T-helper 2 cell treated with Interferon-gamma antibody and Interleukin-4, amounts not matched to agents 5 μg/mL and 100 μg/mL, for 36 hours (primary cell): ENCODE results near the gene CYP19A1.
A peak's percentile ranks its signal among the peaks of the same experiment; 100 is the strongest.

Experiments
- DNase-seq: peaks from one replicate; pipeline ENCODE4 v3.0.0; 2021; ENCODE audit warnings: low spot score
- H3K27ac Mint-ChIP-seq: one replicate; pipeline ENCODE4 v1.8.0; 2021; ENCODE audit warnings: mild to moderate bottlenecking, mixed read lengths
- H3K27me3 Mint-ChIP-seq: one replicate; pipeline ENCODE4 v1.8.0; 2021; ENCODE audit warnings: low read depth, mixed read lengths
- H3K36me3 Mint-ChIP-seq: one replicate; pipeline ENCODE4 v1.8.0; 2021; ENCODE audit warnings: low read depth, mixed read lengths
- H3K4me1 Mint-ChIP-seq: one replicate; pipeline ENCODE4 v1.8.0; 2021; ENCODE audit warnings: low read depth, mixed read lengths
- H3K4me3 Mint-ChIP-seq: one replicate; pipeline ENCODE4 v1.8.0; 2022; ENCODE audit warnings: mild to moderate bottlenecking, moderate library complexity, mixed read lengths
- H3K9me3 Mint-ChIP-seq: one replicate; pipeline ENCODE4 v1.8.0; 2021; ENCODE audit warnings: mixed read lengths

The CYP19A1 gene

GRCh38 chr15:51338496-51338895, at the start of gene CYP19A1:
TSS of gene CYP19A1 (minus strand) at chr15:51338596. CDS start at chr15:51242912, 95,684 bp downstream.
- Mint-ChIP-seq H3K9me3 (no peaks in the 10 kb centered on the region), H3K4me1 (no peaks in the 10 kb centered on the region), H3K27me3 (peaks cover 32% of the 10 kb centered on the region), H3K4me3 (no peak within 1 kb of the TSS), H3K27ac (no peak within 1 kb of the TSS), H3K36me3 (no peaks in the 10 kb centered on the region)
- DNase-seq = no peak

- H3K27ac Mint-ChIP-seq = no peak overlapping the region
- peaks cover 2% of the 10 kb centered on the region for H3K27me3 Mint-ChIP-seq
Measured at GRCh38 chr15:51387699-51388041, 49.3 kb upstream of the CYP19A1 start.

GRCh38 chr15:51386960-51387698, 48.7 kb upstream of the CYP19A1 start:
- H3K36me3 Mint-ChIP-seq = no peaks in the 10 kb centered on the region
- H3K4me1 Mint-ChIP-seq = no peaks in the 10 kb centered on the region

More at GRCh38 chr15:51387699-51388041, 49.3 kb upstream of the CYP19A1 start:
- Mint-ChIP-seq H3K4me3 (no peak overlapping the region), H3K36me3 (no peaks in the 10 kb centered on the region), H3K9me3 (no peaks in the 10 kb centered on the region), H3K4me1 (no peaks in the 10 kb centered on the region)
- DNase-seq = no peak

GRCh38 chr15:51386486-51386885, 48.1 kb upstream of the CYP19A1 start:
- no peaks in the 10 kb centered on the region for H3K36me3 Mint-ChIP-seq
- H3K4me3 Mint-ChIP-seq = no peak overlapping the region
- peaks cover 6% of the 10 kb centered on the region for H3K27me3 Mint-ChIP-seq
- H3K9me3 Mint-ChIP-seq = no peaks in the 10 kb centered on the region
- no peak for DNase-seq
- H3K27ac Mint-ChIP-seq = no peak overlapping the region
- H3K4me1 Mint-ChIP-seq = no peaks in the 10 kb centered on the region

More at GRCh38 chr15:51386960-51387698, 48.7 kb upstream of the CYP19A1 start:
- Mint-ChIP-seq H3K27me3 (peaks cover 2% of the 10 kb centered on the region), H3K27ac (no peak overlapping the region), H3K9me3 (no peaks in the 10 kb centered on the region), H3K4me3 (no peak overlapping the region)
- no peak for DNase-seq

GRCh38 chr15:51386029-51386428, 47.6 kb upstream of the CYP19A1 start:
- Mint-ChIP-seq H3K36me3 (no peaks in the 10 kb centered on the region), H3K27me3 (peaks cover 6% of the 10 kb centered on the region), H3K9me3 (no peaks in the 10 kb centered on the region), H3K4me1 (no peaks in the 10 kb centered on the region), H3K4me3 (no peak overlapping the region), H3K27ac (no peak overlapping the region)
- no peak for DNase-seq

- Mint-ChIP-seq H3K9me3 (no peaks in the 10 kb centered on the region), H3K4me3 (no peak overlapping the region), H3K4me1 (no peaks in the 10 kb centered on the region), H3K36me3 (no peaks in the 10 kb centered on the region), H3K27ac (no peak overlapping the region), H3K27me3 (peaks cover 6% of the 10 kb centered on the region)
- no peak for DNase-seq
Measured at GRCh38 chr15:51382787-51383186, 44.4 kb upstream of the CYP19A1 start.

GRCh38 chr15:51380999-51381806, 42.8 kb upstream of the CYP19A1 start:
- H3K27ac Mint-ChIP-seq = no peak overlapping the region
- DNase-seq = peak; percentile 40

GRCh38 chr15:51379390-51379789, 41.0 kb upstream of the CYP19A1 start:
- H3K4me3 Mint-ChIP-seq = no peak overlapping the region
- H3K27ac Mint-ChIP-seq = no peak overlapping the region
- H3K9me3 Mint-ChIP-seq = no peaks in the 10 kb centered on the region
- no peaks in the 10 kb centered on the region for H3K36me3 Mint-ChIP-seq
- H3K27me3 Mint-ChIP-seq = peaks cover 9% of the 10 kb centered on the region
- no peaks in the 10 kb centered on the region for H3K4me1 Mint-ChIP-seq
- no peak for DNase-seq

More at GRCh38 chr15:51380999-51381806, 42.8 kb upstream of the CYP19A1 start:
- peaks cover 7% of the 10 kb centered on the region for H3K27me3 Mint-ChIP-seq
- H3K9me3 Mint-ChIP-seq = no peaks in the 10 kb centered on the region
- H3K4me3 Mint-ChIP-seq = no peak overlapping the region
- H3K4me1 Mint-ChIP-seq = no peaks in the 10 kb centered on the region
- H3K36me3 Mint-ChIP-seq = no peaks in the 10 kb centered on the region

GRCh38 chr15:51378406-51378805, 40.0 kb upstream of the CYP19A1 start:
- no peaks in the 10 kb centered on the region for H3K36me3 Mint-ChIP-seq
- no peaks in the 10 kb centered on the region for H3K9me3 Mint-ChIP-seq
- H3K27ac Mint-ChIP-seq = no peak overlapping the region
- no peaks in the 10 kb centered on the region for H3K4me1 Mint-ChIP-seq
- no peak for DNase-seq
- no peak overlapping the region for H3K4me3 Mint-ChIP-seq
- H3K27me3 Mint-ChIP-seq = peaks cover 9% of the 10 kb centered on the region

- no peak for DNase-seq
- Mint-ChIP-seq H3K4me3 (no peak overlapping the region), H3K4me1 (no peaks in the 10 kb centered on the region), H3K36me3 (no peaks in the 10 kb centered on the region), H3K27me3 (peaks cover 7% of the 10 kb centered on the region), H3K9me3 (no peaks in the 10 kb centered on the region), H3K27ac (no peak overlapping the region)
Measured at GRCh38 chr15:51377038-51377786, 38.8 kb upstream of the CYP19A1 start.

GRCh38 chr15:51375966-51376640, 37.7 kb upstream of the CYP19A1 start:
- Mint-ChIP-seq H3K4me3 (no peak overlapping the region), H3K36me3 (no peaks in the 10 kb centered on the region), H3K4me1 (no peaks in the 10 kb centered on the region), H3K27me3 (peaks cover 3% of the 10 kb centered on the region), H3K27ac (no peak overlapping the region), H3K9me3 (no peaks in the 10 kb centered on the region)
- no peak for DNase-seq

GRCh38 chr15:51374131-51374530, 35.7 kb upstream of the CYP19A1 start:
- Mint-ChIP-seq H3K9me3 (no peaks in the 10 kb centered on the region), H3K4me1 (no peaks in the 10 kb centered on the region), H3K4me3 (no peak overlapping the region), H3K36me3 (no peaks in the 10 kb centered on the region), H3K27me3 (peaks cover 3% of the 10 kb centered on the region), H3K27ac (no peak overlapping the region)
- DNase-seq = no peak

- H3K9me3 Mint-ChIP-seq = no peaks in the 10 kb centered on the region
- H3K4me3 Mint-ChIP-seq = no peak overlapping the region
- peaks cover 2% of the 10 kb centered on the region for H3K27me3 Mint-ChIP-seq
- no peaks in the 10 kb centered on the region for H3K4me1 Mint-ChIP-seq
- DNase-seq = no peak
- H3K27ac Mint-ChIP-seq = no peak overlapping the region
- no peaks in the 10 kb centered on the region for H3K36me3 Mint-ChIP-seq
Measured at GRCh38 chr15:51371266-51371665, 32.9 kb upstream of the CYP19A1 start.
